ENCODE data around the gene LPP. TPM values are rescaled to one million over a fixed set of nuclear protein-coding genes. Genes with fewer than 3 reads are reported as not detected.

The LPP gene
- total RNA-seq, 1 experiment from 2014 or later = 54.0 TPM

DNA sequence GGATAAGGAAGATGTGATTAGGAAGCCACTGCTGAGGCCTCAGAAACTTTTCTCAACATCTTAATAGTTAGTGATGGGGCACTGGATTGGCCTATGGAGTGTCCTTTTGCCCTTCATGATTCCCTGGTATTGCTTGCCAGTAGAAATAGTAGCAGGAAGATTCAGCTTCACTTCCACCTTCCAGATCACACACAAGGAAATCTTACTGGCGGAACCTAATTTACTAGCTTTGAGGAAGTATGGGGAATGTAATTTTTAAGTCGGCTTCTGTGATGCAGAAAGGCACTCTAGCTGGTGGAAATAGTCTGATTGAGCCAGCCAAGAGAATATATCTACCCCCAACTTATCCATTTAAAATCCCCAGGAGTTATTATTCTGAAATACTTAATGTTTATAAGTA lies 46.5 kb downstream of the LPP start:
- intact Hi-C loops (cut with micrococcal nuclease) = no loop called here
- Histone ChIP-seq H3K79me2 (ENCODE audit: insufficient read depth, low read length) (peaks cover 37% of the 10 kb centered on the region; the same call in 1 of the 2 replicates), H2AFZ (ENCODE audit: low read depth, low read length, poor library complexity, severe bottlenecking) (no peak overlapping the region), H3K9me3 (ENCODE audit: control insufficient read depth in 1 of 2, insufficient read depth in 1 of 2, low read depth in 1 of 2, low read length in 2 of 2) (no peaks in the 10 kb centered on the region), H3K9ac (ENCODE audit: low read length) (no peak overlapping the region), H3K4me2 (ENCODE audit: low read length) (no peak overlapping the region), H3K4me1 (ENCODE audit: control insufficient read depth in 1 of 2, insufficient read depth in 2 of 2, low read length in 2 of 2) (peaks cover 4 to 21% of the 10 kb centered on the region in 2 experiments; a peak in 3 of 4 replicates), H3K27ac (ENCODE audit: low read depth, low read length) (no peak overlapping the region), H3K4me3 (replicated peaks in 1 of 2; ENCODE audit: low read depth in 1 of 2, low read length in 2 of 2) (no peak overlapping the region), H3K9me2 (ENCODE audit: insufficient read depth) (no peaks in the 10 kb centered on the region), H3K27me3 (ENCODE audit: insufficient read depth, low read length) (no peaks in the 10 kb centered on the region), H3K36me3 (ENCODE audit: control insufficient read depth in 1 of 2, insufficient read depth in 2 of 2, low read length in 2 of 2) (no peaks in the 10 kb centered on the region), H4K20me1 (ENCODE audit: insufficient read depth) (no peaks in the 10 kb centered on the region)
- RAD21 ChIA-PET (ENCODE audit: low non-redundant PET in 1 of 2, low total read pairs in 2 of 2, uncharacterized antibody in 2 of 2, unreplicated experiment in 2 of 2) = no interaction called here
- DNase-seq (ENCODE audit: low read depth, low spot score) (no peak), ATAC-seq (no peak)
- CTCF ChIA-PET = no interaction called here
- no TSS peak for BruUV-seq (replicated peaks)
- TF ChIP-seq ZFX (IDR thresholded peaks at IDR 0.05) = no peak
- TF ChIP-seq TCF7L2 (IDR thresholded peaks at IDR 0.05; ENCODE audit: borderline replicate concordance, extremely low read depth, insufficient read depth, insufficient read length) = no peak
- TF ChIP-seq EGR1 (IDR thresholded peaks at IDR 0.05; ENCODE audit: low read depth) = no peak
- TF ChIP-seq, protein P1, sequence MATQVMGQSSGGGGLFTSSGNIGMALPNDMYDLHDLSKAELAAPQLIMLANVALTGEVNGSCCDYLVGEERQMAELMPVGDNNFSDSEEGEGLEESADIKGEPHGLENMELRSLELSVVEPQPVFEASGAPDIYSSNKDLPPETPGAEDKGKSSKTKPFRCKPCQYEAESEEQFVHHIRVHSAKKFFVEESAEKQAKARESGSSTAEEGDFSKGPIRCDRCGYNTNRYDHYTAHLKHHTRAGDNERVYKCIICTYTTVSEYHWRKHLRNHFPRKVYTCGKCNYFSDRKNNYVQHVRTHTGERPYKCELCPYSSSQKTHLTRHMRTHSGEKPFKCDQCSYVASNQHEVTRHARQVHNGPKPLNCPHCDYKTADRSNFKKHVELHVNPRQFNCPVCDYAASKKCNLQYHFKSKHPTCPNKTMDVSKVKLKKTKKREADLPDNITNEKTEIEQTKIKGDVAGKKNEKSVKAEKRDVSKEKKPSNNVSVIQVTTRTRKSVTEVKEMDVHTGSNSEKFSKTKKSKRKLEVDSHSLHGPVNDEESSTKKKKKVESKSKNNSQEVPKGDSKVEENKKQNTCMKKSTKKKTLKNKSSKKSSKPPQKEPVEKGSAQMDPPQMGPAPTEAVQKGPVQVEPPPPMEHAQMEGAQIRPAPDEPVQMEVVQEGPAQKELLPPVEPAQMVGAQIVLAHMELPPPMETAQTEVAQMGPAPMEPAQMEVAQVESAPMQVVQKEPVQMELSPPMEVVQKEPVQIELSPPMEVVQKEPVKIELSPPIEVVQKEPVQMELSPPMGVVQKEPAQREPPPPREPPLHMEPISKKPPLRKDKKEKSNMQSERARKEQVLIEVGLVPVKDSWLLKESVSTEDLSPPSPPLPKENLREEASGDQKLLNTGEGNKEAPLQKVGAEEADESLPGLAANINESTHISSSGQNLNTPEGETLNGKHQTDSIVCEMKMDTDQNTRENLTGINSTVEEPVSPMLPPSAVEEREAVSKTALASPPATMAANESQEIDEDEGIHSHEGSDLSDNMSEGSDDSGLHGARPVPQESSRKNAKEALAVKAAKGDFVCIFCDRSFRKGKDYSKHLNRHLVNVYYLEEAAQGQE (IDR thresholded peaks at IDR 0.05; ENCODE audit: low read depth) = no peak
- no peak for TF ChIP-seq CTCF (IDR thresholded peaks at IDR 0.05 in 2 of 3, conservative IDR thresholded peaks at IDR 0.05 in 1 of 3; ENCODE audit: borderline replicate concordance in 1 of 3, insufficient read depth in 1 of 3, low read depth in 2 of 3, low read length in 2 of 3)
- TF ChIP-seq YY1 (IDR thresholded peaks at IDR 0.05; ENCODE audit: extremely low read depth, insufficient replicate concordance, low read depth, low read length) = no peak
- TF ChIP-seq SP1 (IDR thresholded peaks at IDR 0.05; ENCODE audit: low read depth) = no peak
- no peak for TF ChIP-seq CEBPB (IDR thresholded peaks at IDR 0.05; ENCODE audit: low read depth)
- TF ChIP-seq POLR2A (IDR thresholded peaks at IDR 0.05; ENCODE audit: borderline replicate concordance, extremely low read depth, insufficient read depth, insufficient read length) = no peak
- TF ChIP-seq FOSL1 (IDR thresholded peaks at IDR 0.05; ENCODE audit: low read depth) = no peak
- no peak for TF ChIP-seq JUND (IDR thresholded peaks at IDR 0.05)
- TF ChIP-seq CBX3 (IDR thresholded peaks at IDR 0.05; ENCODE audit: low read depth) = no peak
- TF ChIP-seq ZNF274 (IDR thresholded peaks at IDR 0.05; ENCODE audit: low read depth, low read length) = no peak
- no peak for TF ChIP-seq ELF1 (IDR thresholded peaks at IDR 0.05; ENCODE audit: borderline replicate concordance, low read depth)
- no peak for TF ChIP-seq SRF (IDR thresholded peaks at IDR 0.05; ENCODE audit: low read depth)
- TF ChIP-seq, protein P2, sequence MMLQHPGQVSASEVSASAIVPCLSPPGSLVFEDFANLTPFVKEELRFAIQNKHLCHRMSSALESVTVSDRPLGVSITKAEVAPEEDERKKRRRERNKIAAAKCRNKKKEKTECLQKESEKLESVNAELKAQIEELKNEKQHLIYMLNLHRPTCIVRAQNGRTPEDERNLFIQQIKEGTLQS (IDR thresholded peaks at IDR 0.05) = no peak
- TF ChIP-seq RAD21 (IDR thresholded peaks at IDR 0.05; ENCODE audit: low read depth) = no peak
- TF ChIP-seq, protein P3, sequence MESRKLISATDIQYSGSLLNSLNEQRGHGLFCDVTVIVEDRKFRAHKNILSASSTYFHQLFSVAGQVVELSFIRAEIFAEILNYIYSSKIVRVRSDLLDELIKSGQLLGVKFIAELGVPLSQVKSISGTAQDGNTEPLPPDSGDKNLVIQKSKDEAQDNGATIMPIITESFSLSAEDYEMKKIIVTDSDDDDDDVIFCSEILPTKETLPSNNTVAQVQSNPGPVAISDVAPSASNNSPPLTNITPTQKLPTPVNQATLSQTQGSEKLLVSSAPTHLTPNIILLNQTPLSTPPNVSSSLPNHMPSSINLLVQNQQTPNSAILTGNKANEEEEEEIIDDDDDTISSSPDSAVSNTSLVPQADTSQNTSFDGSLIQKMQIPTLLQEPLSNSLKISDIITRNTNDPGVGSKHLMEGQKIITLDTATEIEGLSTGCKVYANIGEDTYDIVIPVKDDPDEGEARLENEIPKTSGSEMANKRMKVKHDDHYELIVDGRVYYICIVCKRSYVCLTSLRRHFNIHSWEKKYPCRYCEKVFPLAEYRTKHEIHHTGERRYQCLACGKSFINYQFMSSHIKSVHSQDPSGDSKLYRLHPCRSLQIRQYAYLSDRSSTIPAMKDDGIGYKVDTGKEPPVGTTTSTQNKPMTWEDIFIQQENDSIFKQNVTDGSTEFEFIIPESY (IDR thresholded peaks at IDR 0.05; ENCODE audit: extremely low read depth, insufficient replicate concordance, low read length) = no peak
- POLR2A ChIA-PET = no interaction called here
